Activated CD4-positive, alpha-beta T cell treated with anti-CD3 and anti-CD28 coated beads, Interleukin-2, amount 50 U/mL, for 16 hours (primary cell): Measurements from ENCODE around the gene HERC6.
"Not testable (repeated sequence)": the region's sequence is repeated elsewhere in the genome, so short reads cannot be mapped to it uniquely, and the experiment has no call there.

ENCODE experiments used
- DNase-seq: peaks from one replicate; pipeline ENCODE4 v3.0.0-alpha.2; 2020

The HERC6 gene

DNA sequence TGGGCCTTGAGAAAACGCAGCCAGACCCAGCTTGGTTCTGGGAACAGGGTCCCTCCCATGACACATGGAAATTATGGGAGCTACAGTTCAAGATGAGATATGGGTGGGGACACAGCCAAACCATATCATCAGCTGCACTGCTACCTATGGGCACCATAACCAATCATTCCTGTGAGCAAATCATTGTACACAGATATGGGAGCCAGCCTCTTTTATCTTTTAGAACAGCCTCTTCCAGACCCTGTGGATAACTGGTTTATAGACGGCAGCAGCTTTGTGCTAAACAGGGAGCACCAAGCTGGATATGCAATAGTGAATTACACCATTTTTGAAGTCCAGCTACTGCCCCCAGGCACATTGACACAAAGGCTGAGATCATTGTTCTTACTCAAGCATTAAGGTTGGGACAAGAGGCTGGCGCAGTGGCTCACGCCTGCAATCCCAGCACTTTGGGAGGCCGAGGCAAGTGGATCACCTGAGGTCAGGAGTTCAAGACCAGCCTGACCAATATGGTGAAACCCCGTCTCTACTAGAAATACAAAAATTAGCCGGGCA lies 69.6 kb downstream of the HERC6 start:
- not testable (repeated sequence) for DNase-seq

DNA sequence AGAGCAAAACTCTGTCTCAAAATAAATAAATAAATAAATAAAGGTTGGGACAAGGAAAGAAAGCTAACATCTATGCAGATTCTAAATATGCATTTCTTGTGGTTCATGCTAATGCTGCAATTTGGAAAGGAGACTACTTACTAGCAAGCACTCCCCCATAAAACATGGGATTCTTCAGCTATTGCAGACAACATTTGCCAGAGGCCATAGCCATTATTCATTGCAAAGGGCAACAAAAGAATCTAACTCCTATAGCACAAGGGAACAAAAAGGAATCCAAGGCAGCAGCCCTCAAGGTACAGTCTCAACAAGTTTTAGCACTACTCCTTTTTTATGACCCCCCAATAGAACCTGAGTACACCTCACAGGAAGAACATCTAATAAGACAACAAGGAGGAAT lies 70.2 kb downstream of the HERC6 start:
- no peak for DNase-seq

DNA sequence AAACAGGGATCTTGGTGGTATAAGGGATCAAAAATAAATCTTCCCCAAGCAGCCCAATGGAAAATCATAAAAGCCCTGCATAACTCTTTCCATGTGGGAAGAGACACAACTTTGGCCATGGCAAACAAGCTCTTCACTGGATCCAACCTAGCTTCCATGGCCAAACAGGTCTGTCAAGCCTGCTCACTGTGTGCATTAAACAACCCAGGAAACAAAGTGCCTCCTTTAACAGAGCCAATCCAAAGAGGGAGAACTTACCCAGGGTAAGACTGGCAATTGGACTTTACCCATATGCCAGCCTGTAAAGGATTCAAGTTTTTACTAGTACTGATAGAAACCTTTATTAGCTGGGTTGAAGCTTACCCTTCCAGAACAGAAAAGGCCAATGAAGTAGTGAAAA lies 70.6 kb downstream of the HERC6 start:
- no peak for DNase-seq

DNA sequence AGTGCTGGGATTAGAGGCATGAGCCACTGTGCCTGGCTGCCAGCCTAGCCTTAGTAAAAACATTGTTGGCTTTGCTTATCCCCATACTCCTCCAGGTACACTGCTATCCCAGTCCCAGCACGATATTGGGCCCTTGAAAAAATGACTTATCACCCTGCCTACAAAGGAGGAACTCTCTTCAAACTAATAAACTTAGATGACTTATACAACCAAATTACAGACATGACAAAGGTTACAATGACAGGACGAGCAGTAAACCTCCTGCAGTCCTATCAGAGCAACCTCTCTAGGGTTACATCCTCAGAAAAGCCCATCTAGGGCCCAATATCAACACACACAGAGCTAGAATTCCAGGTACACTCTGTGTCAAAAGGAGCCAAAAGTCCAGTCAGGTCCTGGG lies 72.6 kb downstream of the HERC6 start:
- no peak for DNase-seq

DNA sequence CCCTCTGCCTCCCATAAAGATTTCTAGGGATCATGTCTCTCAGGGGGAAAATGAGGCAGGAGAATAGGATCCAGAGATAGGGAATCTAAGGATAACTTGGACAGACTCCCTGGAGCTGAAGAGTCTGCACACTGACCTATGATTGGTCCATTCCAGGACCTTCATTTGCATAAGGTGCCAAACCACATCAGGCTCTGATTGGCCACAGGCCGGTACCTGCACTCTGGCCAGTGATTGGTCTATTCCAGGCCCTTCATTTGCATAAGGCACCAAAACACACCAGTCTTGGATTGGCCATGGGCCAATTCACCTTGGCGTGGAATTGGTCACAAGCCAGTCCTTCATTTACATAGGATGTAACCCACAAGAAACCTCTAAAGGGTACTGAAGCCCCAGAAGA lies 74.3 kb downstream of the HERC6 start:
- no peak for DNase-seq

DNA sequence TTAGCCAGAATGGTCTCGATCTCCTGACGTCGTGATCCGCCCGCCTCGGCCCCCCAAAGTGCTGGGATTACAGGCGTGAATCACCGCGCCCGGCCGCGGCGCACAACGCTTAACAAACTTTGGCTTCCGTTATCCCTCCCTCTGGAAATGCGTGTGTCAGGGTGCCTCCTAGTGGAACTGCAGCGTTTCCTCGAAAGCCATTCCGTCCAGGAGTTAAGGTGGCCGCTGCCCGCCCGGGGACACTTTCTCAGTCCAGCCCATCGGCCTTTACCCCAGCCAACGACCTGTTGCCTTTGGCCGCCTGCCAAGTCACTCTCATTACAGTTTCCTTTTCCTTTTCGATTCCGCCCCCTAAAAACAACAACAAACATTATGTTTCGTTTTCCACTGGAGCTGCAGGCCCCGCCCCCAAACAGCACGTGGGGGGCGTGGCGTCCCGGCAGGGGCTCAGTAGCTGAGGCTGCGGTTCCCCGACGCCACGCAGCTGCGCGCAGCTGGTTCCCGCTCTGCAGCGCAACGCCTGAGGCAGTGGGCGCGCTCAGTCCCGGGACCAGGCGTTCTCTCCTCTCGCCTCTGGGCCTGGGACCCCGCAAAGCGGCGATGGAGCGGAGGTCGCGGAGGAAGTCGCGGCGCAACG lies 78.1 kb downstream of the HERC6 start, which contains the start of gene HERC5:
Gene HERC5, plus strand, starts transcription at position 450 of the 637 bp plus-strand sequence. Its CDS starts 151 bp downstream, at position 601.
- DNase-seq = peak; percentile 93

DNA sequence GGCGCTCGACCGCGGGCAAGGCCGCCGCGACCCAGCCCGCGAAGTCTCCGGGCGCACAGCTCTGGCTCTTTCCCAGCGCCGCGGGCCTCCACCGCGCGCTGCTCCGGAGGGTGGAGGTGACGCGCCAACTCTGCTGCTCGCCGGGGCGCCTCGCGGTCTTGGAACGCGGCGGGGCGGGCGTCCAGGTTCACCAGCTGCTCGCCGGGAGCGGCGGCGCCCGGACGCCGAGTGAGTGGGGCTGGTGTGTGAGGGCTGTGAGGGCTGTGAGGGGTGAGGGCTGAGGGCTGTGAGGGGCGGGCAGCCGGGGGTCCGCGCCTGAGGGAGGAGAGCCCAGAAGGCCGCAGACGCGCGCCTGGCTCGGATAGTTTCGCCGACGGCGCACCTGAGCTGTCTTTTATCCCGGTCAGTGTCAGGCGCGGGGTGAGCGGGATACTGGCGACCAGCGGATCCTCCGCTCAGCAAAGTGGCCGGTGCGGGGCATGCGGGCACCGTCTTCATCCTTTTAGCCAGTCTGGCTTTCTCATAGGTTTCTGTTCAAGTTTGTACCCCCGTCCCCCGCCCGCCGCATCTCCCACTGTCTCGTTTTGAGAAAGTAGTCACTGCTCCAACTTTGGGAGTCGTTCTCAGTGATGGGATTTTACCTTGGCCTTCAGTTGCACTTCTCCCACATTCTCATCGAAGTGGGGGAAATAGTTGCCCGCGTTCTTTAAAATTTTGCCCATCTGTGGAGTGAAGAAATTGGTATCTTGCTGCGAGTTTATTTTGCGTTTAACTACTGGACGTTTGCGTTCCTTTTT lies 78.9 kb downstream of the HERC6 start:
- DNase-seq = peak; percentile 25

DNA sequence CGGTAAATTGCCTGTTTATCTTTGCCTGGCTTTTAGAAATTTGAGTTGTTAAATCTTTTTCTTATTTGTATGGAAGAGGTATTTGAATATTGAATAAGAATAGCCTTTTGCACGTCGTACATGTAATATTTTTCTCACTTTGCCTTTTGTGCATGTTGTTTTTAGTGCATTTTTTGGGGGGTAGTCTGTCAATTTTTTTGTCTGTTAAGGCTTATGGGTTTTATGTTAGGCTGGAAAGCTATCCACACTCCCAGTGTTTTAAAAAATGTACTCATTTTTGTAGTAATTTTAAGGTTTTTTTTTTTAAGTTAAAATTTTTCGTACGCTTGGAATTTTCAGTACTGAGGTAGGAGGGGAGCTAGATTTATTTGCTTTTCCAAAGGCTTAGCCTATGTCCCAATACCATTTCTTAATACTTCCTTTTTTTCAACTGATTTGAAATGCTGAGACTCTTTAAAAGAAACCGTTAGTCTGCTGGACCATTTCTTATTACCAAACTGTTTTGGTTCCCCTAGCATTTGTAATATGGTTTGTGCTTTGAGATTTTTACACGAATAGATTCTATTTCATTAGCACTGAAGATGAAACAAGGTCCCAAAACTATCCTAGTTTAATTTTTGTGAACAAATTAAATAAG lies 79.6 kb downstream of the HERC6 start:
- no peak for DNase-seq

DNA sequence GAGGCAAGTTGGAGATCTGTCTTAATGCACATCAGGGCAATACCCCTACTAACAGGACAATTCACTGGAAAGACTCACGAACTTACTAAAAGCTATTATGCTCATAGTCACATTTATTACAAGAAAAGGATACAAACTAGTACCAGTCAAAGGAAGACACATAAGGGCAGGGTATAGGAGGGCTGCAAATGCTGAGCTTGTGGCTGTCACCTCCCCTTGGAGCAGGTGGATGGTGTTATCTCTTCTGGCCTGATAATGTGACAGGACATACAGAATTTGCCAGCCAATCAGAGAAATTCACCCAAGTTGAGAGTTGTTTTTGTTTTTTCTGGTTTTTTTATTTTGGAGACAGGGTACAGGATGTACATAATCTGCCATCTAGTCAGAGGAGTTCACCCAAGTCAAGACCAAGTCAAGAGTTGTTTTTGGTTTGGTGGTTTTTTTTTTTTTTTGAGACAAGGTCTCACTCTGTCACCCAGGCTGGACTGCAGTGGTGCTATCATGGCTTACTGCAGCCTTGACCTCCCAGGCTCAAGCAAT lies 87.1 kb downstream of the HERC6 start:
- no peak for DNase-seq

DNA sequence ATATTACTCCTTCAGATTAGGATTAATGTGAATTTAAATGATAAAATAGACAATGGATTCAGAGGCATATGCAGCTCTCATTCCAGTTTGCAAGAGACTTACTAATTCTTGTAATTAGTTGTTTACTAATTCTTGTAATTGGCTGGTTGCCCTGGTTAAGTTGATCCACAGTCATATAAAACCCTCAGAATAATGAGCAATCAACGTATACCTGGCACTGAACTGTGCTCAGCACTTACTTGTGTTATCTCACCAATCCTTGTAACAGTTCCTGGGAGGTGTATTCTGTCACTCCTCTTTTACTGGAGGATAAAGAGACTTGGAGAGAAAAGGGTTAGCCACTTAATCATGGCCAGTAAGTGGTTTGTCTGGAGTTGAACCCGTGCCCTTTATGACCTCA lies 88.7 kb downstream of the HERC6 start:
- peak; percentile 23 for DNase-seq

DNA sequence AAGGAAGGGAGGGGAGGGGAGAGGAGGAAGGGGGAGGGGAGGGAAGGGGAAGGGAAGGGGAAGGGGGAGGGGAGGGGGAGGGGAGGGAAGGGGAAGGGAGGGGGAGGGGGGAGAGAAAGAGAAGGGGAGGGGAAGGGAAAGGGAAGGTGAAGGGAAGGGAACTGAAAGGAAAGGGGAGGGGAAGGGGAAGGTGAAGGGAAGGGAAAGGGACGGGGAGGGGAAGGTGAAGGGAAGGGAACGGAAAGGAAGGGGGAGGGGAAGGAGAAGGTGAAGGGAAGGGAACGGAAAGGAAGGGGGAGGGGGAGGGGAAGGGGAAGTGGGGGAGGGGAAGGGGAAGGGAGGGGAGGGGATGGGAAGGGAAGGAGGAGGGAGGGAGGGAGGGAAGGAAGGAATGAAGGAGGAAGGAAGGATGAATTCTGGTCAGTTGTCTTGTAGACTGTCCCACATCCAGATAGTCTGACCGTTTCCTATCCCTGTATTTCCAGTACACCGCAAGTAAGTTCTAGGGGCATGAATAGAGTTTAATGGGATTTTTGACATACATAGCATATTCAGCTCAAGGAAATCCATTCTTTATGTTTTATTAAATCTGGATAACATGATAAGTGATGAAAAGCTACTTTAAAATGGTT lies 98.7 kb downstream of the HERC6 start:
- no peak for DNase-seq

DNA sequence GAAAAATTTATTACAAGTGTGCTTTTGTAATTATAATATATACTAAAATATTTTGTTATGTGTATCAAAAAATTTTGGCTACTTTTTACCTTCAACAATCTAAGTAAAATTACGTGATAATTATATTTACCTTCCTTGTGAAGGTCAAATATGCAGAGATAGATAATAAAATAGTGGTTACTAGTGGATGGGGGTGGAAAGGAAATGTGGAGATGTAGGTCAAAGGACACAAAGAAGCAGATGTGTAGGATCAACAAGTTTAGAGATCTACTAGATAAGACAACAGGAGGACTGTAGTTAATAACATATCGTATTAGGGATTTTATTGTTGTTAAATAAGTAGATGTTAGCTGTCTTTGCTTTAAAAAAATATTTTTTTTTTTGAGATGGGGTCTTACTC lies 99.6 kb downstream of the HERC6 start:
- no peak for DNase-seq

DNA sequence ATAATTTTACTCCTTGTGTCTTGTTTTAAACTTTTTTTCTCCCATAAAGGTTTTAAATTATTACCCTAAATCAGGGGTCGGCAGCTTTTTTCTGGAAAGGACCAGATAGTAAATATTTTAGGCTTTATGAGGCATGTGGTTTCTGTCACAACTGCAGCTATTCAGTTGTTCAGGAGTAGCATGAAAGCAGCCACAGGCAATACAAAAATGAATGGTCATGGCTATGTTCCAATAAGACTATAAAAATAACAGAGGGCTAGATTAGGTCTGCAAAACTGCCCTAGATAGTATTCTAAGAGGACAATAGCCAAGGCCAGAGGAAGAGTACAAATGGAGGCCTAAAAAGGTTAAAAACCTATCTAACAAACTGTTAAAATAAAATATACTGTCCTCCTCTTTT lies 102.9 kb downstream of the HERC6 start:
- no peak for DNase-seq

DNA sequence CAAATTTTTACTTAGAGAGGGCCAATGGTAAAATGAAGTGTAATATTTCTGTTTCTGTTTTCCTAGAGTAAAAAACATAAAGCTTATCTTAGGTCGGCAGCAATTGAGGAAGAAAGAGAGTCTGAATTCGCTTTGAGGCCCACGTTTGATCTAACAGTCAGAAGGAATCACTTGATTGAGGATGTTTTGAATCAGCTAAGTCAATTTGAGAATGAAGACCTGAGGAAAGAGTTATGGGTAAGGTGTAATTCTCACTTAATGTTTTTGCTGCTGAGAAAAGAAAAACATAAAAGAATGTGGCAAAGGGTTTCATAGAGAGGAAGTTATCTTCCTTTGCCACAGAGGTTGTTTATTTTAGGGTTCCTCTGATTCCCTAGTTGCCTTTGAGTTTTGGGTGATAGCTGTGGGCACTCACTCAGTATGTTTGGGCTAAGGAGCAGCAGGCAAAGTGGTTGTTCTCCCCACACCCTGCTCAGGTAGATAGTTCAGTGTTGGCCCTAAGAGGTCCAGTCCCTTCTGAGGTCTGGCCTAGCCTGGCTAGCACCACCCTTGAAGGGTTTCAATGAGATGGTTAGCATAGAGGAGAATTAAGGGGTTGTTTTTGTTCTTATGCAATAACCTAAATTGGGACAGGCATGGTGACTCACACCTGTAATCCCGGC lies 110.6 kb downstream of the HERC6 start:
- peak; percentile 20 for DNase-seq
